Astrocyte of the cerebellum (primary cell): ENCODE data around the gene ADISSP.

Source experiments
- DNase-seq: peaks from one replicate; pipeline ENCODE4 v3.0.0-alpha.2; 2011; ENCODE audit warnings: low read depth
- H3K4me3 ChIP-seq: 2 replicates; pipeline ENCODE4 v1.5.1; 2011; ENCODE audit warnings: mild to moderate bottlenecking, low read depth, low read length, moderate library complexity
- in situ Hi-C: cut with HindIII; loops from 2 replicates; pipeline ENCODE4 v1.10.0; 2017; ENCODE audit warnings: low sequenced_read_pairs
- TF ChIP-seq, protein P1 (sequence below): IDR thresholded peaks from 2 replicates; pipeline ENCODE4 v1.5.1; 2012; ENCODE audit warnings: low read length, low read depth, moderate library complexity, mild to moderate bottlenecking; ENCODE audit errors: missing control alignments

Gene ADISSP

DNA sequence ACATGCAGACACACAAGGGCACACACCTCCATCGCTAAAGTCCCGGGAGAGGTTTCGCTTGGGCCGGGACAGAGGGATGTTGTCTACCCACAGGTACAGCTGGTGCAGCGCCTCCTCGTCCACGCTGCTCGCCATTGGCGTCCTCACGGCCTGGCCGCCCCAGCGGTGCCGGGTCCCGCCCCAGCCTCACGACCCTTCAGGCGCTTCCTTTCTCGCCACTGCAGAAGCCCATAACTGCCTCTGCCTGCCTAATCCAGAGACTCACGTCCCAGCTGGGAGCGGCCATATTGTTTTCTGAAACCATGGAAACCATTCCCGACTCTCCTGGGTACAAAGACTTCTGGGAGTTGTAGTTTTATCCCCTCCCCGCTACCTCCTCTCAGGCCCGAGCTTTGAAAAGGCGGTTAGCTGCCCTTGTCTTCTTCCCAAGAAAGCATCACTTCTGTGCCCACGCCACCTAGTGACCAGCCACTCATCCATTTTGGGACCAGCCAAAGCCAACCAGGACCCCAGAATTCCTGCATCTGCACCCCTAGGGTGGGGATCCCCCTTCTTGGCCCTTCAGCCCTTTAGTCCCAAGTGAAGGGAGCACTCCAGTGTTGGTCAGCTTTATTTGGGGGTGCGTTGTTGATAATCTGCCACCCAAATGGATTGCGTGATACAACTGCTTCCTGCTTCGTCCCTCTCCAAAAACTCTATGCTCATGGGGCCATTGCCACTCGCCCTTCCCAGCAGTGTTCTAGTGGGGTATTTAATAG, 13.8 kb upstream of the ADISSP start, which contains the start of gene SPEF1:
Gene SPEF1 (minus strand): TSS at position 296 of the 758 bp plus-strand sequence. CDS start 161 bp downstream, at position 135.
- TF ChIP-seq, protein P1, sequence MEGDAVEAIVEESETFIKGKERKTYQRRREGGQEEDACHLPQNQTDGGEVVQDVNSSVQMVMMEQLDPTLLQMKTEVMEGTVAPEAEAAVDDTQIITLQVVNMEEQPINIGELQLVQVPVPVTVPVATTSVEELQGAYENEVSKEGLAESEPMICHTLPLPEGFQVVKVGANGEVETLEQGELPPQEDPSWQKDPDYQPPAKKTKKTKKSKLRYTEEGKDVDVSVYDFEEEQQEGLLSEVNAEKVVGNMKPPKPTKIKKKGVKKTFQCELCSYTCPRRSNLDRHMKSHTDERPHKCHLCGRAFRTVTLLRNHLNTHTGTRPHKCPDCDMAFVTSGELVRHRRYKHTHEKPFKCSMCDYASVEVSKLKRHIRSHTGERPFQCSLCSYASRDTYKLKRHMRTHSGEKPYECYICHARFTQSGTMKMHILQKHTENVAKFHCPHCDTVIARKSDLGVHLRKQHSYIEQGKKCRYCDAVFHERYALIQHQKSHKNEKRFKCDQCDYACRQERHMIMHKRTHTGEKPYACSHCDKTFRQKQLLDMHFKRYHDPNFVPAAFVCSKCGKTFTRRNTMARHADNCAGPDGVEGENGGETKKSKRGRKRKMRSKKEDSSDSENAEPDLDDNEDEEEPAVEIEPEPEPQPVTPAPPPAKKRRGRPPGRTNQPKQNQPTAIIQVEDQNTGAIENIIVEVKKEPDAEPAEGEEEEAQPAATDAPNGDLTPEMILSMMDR = peak; percentile 46
- peak; percentile 80 for DNase-seq
- in situ Hi-C loops = no loop called here

DNA sequence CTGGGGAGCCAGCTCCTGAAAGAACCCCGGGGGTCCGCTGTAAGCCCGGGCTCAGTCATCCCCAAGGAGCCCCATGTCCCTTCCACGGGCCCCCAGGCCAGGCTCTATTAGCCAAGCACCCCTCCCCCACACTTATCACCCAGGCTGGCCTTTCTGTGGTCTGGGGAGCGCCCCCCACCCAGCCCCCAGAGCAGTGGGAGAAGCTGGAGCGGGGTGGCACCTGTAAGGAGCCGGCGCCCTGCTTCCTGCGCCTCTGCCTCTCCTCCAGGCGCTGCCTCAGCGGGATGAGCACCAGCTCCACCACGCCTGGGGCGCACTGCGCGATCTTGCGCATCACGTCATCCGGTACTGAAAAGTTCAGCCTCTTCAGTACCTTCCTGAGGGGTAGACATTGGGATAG, 11.4 kb upstream of the ADISSP start:
- TF ChIP-seq, protein P1 = no peak
- no peak for DNase-seq
- in situ Hi-C loops = no loop called here
- H3K4me3 ChIP-seq = no peak overlapping the region

More for the DNA sequence above, 13.8 kb upstream of the ADISSP start, which contains the start of gene SPEF1:
- peak within 1 kb of the TSS; percentile 42 for H3K4me3 ChIP-seq

DNA sequence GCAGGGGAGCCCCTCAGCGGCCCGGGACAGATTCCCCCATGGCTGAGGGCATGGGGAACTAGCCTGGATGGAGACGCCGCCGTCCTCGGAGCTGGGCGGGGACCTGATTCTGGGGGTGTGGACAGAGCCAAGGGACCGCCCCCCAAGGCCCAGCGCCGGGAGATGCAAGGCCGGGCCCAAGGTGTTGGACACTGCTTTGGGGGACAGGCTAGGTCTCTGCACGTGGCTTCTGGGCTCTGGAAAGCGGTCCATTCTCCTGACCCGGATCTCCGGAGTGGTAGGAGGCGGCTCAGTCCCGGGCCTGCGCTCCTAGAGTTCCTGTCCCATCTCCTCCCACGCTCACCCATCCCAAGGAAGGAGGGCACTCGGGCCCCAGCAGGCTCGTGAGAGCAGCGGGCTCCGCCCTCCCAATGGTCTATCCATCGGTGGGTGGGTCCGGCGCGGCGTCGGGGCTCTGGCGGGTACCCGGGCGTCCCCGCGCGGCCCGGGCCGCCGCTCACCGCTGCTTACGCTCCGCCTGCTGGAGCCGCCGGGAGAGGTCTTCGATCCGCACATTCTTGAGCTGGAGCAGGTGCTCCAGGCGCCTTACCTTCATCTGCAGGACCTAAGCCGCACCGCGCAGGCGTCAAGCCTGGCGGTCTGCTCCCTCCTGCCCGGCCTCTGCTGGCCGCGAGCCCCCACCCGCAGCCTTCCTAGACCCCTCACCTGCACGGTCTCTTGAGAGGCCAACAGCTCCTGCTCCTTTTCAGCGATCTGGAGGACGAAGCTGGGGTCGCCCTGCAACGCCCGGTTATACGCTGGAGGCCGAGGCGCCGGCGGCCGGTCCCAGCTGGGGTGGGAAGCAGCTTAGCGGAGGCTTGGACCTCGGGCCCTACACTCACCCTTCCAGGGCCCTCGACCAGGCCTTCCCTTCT, 10.4 kb upstream of the ADISSP start:
- H3K4me3 ChIP-seq = peak overlapping the region; percentile 14
- no peak for DNase-seq
- TF ChIP-seq, protein P1 = no peak
- in situ Hi-C loops = no loop called here

DNA sequence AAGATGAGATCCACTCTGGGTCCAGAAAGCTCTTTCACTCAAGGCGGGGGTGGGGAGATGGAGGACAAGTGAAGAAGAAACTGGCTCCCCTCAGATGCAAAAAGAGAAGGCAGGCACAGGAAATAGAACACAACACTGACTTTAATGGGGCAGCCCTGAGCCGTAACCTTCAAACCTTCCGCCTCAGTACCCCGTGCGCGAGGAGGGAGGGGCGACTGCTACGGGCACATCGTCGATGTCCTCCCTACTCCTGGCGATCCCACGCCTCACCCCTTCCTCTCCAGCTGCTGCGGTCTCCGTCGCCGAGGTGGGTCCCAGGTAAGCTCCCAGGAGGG, 9.8 kb upstream of the ADISSP start:
- TF ChIP-seq, protein P1 = no peak
- in situ Hi-C loops = no loop called here
- peak overlapping the region; percentile 14 for H3K4me3 ChIP-seq
- no peak for DNase-seq

DNA sequence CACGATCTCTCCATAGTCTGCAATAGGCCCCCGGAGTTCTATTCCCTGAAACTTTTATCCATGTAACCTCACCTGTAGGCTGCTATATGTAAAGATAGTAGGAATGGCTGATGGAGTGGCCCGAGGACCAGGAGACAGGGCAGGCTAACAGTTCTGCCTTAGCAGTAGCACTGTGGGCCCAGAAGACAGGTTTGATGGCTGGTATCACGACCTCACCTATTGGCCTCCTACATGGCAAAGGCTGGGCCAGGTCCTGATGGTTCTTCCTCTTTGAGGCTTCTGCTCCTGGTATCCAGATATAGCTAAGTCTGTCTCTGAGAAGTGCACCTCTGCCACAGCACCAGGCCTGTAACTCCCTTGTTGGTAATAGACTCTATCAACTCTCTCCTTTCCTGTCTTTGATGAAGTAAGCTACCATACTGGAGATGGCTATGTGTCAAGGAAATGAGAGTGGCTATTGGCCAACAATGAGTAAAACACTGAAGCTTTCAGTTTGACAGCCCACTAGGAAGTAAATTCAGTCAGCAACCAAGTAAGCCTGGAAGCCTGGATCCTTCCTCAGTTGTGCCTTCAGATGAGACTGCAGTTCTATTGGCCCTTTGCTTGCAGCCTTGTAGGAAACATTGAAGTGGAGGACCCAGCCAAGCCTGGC, 8.0 kb upstream of the ADISSP start:
- in situ Hi-C loops = no loop called here
- H3K4me3 ChIP-seq = no peak overlapping the region
- TF ChIP-seq, protein P1 = no peak
- no peak for DNase-seq

DNA sequence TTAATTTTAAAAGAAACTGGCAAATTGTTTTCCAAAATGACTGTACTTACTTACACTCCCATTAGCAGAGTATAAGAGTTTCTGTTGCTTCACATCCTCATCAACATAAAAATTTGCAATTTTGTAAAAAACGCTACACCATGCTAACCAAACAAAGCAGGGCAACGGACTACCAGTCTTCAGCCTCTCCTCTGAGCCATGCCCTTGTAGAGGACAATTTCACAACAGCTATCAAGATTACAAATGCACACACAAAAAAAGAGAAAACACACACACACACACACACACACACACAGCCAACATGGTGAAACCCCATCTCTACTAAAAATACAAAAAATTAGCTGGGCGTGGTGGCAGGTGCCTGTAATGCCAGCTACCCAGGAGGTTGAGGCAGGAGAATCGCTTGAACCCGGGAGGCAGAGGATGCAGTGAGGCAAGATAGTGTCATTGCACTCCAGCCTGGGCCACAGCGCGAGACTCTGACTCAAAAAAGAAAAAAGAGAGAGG, 4.1 kb upstream of the ADISSP start:
- no peak for DNase-seq
- no peak overlapping the region for H3K4me3 ChIP-seq
- TF ChIP-seq, protein P1 = no peak
- in situ Hi-C loops = no loop called here
